Ascending aorta (tissue), 2 donors: Measurements from ENCODE around the gene TLE1. TPM values are rescaled to one million over a fixed set of nuclear protein-coding genes. Genes with fewer than 3 reads are reported as not detected.
"Not testable (repeated sequence)": the region's sequence is repeated elsewhere in the genome, so short reads cannot be mapped to it uniquely, and the experiment has no call there.

Source experiments
- DNase-seq, 2 donors: peaks; one replicate each; pipeline ENCODE4 v3.0.0-alpha.2; 2019; ENCODE audit warnings: low spot score in 2 of 2
- H3K27ac ChIP-seq, 2 donors: fragments of 200-600 bp; sonication (generic); one replicate each; pipeline ENCODE4 v1.5.1; 2016 to 2017; ENCODE audit warnings: mild to moderate bottlenecking in 1 of 2
- H3K27me3 ChIP-seq: fragments of 200-600 bp; sonication (generic); one replicate; pipeline ENCODE4 v1.5.1; 2017
- H3K36me3 ChIP-seq, 2 donors: fragments of 200-600 bp; sonication (generic); one replicate each; pipeline ENCODE4 v1.5.1; 2016
- H3K4me1 ChIP-seq, 2 donors: fragments of 200-600 bp; sonication (generic); one replicate each; pipeline ENCODE4 v1.5.1; 2016 to 2017; ENCODE audit warnings: mild to moderate bottlenecking in 1 of 2
- H3K4me3 ChIP-seq, 2 donors: fragments of 200-600 bp; sonication (generic); one replicate each; pipeline ENCODE4 v1.5.1; 2016 to 2017; ENCODE audit warnings: mild to moderate bottlenecking in 1 of 2
- H3K9me3 ChIP-seq, 2 donors: fragments of 200-600 bp; sonication (generic); one replicate each; pipeline ENCODE4 v1.5.1; 2016
- intact Hi-C: fragments of 100-400 bp; cut with DNase I; formaldehyde crosslinking; loops from one replicate; pipeline ENCODE4 v1.15.1; 2023
- total RNA-seq: library from RNA; depleted of rRNA; stranded (reverse); fragments of >200 nt; gene quantifications from one replicate; pipeline ENCODE4 v1.1.0, GENCODE V29; 2016
- TF ChIP-seq, protein P1 (sequence below), 3 experiments: fragments of 200-600 bp in 2 of 3; fragments of 450-650 bp in 1 of 3; sonication (generic) in 2 of 3; IDR thresholded peaks; one replicate each; pipeline ENCODE4 v1.5.1; 2016 to 2019; ENCODE audit warnings: antibody characterized with exemption in 3 of 3, mild to moderate bottlenecking in 1 of 3, moderate library complexity in 1 of 3

The TLE1 gene
- total RNA-seq, 1 donor from 2014 or later, result 58.5 TPM

DNA sequence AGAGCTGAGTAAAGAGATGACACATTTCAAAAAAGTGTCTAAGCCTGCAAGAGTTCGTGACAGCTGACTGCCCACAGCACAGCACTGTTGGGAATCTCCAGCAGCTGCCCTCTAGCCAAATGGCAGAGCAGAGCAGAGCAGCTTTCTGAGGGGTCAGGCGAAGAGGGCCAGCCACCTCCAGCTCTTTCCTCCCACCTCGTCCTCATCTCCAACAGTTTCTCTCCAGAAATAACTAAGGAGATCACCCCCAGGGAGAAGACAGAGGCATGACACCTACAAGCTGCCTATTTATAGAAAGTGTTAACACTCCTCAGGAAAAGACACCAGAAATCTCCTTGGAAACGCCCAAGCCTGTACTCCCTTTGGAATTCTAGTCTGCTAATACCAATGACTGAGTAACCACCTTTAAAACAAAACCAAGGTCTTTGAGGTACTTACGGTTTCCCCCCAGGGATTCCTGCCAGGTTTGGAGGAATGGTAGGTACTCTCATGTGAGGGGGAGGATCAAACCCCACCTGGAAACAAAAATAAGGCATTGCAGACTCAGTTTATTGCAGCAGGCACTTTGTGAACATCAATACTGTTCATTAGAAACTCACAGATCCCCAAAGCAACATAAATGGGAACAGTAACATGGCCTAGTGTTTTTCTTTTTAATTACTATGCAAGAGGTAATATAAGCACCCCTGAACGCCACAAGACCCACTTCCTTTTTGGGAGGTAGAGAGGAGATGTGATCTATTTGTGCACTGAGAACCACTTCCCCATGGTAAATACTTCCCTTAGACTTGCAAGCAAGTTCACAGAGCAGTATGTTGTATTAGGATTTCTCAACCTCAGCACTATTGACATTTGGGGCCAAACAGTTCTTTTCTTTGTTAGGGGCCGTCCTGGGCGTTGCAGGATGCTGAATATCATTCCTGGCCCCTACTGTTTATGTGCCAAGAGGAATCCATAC, 79.3 kb downstream of the TLE1 start:
- Histone ChIP-seq H3K4me1 (peaks cover 3 to 15% of the 10 kb centered on the region in 2 donors), H3K36me3 (peaks cover 13 to 51% of the 10 kb centered on the region in 2 donors), H3K9me3 (no peaks in the 10 kb centered on the region), H3K27ac (peak overlapping the region; percentile 50 to 91), H3K27me3 (no peaks in the 10 kb centered on the region), H3K4me3 (no peak overlapping the region)
- TF ChIP-seq, protein P1, sequence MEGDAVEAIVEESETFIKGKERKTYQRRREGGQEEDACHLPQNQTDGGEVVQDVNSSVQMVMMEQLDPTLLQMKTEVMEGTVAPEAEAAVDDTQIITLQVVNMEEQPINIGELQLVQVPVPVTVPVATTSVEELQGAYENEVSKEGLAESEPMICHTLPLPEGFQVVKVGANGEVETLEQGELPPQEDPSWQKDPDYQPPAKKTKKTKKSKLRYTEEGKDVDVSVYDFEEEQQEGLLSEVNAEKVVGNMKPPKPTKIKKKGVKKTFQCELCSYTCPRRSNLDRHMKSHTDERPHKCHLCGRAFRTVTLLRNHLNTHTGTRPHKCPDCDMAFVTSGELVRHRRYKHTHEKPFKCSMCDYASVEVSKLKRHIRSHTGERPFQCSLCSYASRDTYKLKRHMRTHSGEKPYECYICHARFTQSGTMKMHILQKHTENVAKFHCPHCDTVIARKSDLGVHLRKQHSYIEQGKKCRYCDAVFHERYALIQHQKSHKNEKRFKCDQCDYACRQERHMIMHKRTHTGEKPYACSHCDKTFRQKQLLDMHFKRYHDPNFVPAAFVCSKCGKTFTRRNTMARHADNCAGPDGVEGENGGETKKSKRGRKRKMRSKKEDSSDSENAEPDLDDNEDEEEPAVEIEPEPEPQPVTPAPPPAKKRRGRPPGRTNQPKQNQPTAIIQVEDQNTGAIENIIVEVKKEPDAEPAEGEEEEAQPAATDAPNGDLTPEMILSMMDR (IDR thresholded peaks at IDR 0.05), result no peak
- intact Hi-C loops, result loop anchor here (5.0 to 10.0 kb wide), 4 partner anchors 77 to 232 kb away; partner anchors contain the start of gene TLE1
- no peak for DNase-seq

DNA sequence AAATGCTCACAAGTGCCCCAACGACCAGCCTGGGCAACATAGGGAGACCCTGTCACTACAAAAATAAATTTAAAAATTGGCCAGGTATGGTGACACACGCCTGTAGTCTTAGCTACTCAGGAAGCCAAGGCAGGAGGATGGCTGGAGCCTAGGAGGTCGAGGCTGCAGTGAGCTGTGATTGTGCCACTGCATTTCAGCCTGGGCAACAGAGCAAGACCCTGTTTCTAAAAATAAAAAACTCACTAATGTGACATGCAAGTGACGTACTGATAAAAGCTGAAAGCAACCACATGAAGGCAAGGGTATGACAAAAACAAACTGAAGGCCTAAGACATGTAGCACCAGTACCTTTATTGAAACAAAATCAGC, 81.1 kb downstream of the TLE1 start:
- intact Hi-C loops, result no loop called here
- H3K36me3 ChIP-seq, result peaks cover 9 to 46% of the 10 kb centered on the region in 2 donors
- H3K27ac ChIP-seq, result peak overlapping the region; percentile 22 to 50
- no peak overlapping the region for H3K4me3 ChIP-seq
- H3K9me3 ChIP-seq, result no peaks in the 10 kb centered on the region
- no peaks in the 10 kb centered on the region for H3K27me3 ChIP-seq
- TF ChIP-seq, protein P1 (IDR thresholded peaks at IDR 0.05), result no peak
- no peak for DNase-seq
- H3K4me1 ChIP-seq, result peaks cover 0 to 15% of the 10 kb centered on the region in 2 donors

DNA sequence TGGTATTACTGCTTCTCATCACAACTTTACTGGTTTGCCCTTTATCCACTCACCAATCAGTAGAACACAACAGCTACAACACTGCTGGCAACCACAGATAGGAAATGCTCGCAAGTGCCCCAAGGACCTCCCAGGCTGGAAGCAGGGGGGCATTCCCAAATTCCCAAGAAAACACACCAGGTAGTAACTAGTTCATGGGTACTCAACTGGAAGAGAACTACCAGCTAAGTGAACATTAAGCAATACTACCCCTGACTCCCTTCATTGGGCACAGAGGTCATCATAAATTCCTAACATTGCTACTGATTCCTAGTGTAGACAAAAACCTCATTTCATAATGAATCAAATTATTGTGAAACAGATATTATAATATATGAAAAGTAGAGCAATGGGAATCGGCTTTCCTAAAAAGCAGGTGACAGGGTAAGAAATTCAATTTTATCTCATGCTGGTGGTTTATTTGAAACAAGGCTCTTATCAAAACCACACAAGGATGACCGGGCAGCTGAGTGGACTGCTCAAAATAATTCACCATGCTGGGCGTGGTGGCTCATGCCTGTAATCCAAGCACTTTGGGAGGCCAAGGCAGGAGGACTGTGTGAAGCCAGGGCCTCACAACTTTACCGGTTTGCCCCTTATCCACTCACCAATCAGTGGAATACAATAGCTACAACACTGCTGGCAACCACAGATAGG, 81.6 kb downstream of the TLE1 start:
- peaks cover 12 to 46% of the 10 kb centered on the region in 2 donors for H3K36me3 ChIP-seq
- H3K4me1 ChIP-seq, result peaks cover 0 to 12% of the 10 kb centered on the region in 2 donors
- TF ChIP-seq, protein P1 (IDR thresholded peaks at IDR 0.05), result no peak
- H3K4me3 ChIP-seq, result no peak overlapping the region
- H3K9me3 ChIP-seq, result no peaks in the 10 kb centered on the region
- intact Hi-C loops, result no loop called here
- no peak for DNase-seq
- no peaks in the 10 kb centered on the region for H3K27me3 ChIP-seq
- peak overlapping the region; percentile 22 to 50 for H3K27ac ChIP-seq

DNA sequence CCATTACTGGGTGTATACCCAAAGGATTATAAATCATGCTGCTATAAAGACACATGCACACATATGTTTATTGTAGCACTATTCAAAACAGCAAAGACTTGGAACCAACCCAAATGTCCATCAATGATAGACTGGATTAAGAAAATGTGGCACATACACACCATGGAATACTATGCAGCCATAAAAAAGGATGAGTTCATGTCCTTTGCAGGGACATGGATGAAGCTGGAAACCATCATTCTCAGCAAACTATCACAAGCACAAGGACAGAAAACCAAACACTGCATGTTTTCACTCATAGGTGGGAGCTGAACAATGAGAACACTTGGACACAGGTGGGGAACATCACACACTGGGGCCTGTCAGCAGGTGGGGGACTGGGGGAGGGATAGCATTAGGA, 83.1 kb downstream of the TLE1 start:
- peaks cover 8 to 35% of the 10 kb centered on the region in 2 donors for H3K36me3 ChIP-seq
- DNase-seq, H3K4me3 ChIP-seq, H3K9me3 ChIP-seq, intact Hi-C loops, H3K27ac ChIP-seq, H3K27me3 ChIP-seq: not testable (repeated sequence)
- peaks cover under 1 to 18% of the 10 kb centered on the region in 2 donors for H3K4me1 ChIP-seq

DNA sequence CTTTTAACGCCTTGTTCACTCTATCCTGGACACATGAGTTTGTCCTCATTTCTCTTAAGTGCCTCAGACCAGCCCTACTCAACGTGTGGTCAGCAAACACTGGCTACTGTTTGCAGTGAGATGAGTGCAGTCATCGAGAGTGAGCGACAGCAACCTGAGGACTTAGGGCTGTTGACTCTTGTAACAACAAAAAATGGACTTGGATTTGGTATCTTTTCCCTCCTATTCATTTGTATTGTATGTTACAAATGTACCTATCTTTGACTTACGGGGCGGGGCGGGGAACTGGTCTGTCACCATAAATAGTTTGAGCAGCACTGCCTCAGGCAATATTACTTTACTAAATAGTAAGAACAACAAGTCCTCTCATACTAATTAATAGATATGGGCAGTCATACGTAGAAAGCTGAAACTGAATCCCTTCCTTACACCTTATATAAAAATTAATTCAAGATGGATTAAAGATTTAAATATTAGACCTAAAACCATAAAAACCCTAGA, 84.1 kb downstream of the TLE1 start:
- H3K4me3 ChIP-seq, result no peak overlapping the region
- intact Hi-C loops, result no loop called here
- peaks cover 7 to 28% of the 10 kb centered on the region in 2 donors for H3K4me1 ChIP-seq
- peaks cover 6 to 27% of the 10 kb centered on the region in 2 donors for H3K36me3 ChIP-seq
- H3K27me3 ChIP-seq, result no peaks in the 10 kb centered on the region
- no peak for DNase-seq
- H3K27ac ChIP-seq, result peak overlapping the region; percentile 58 to 61
- TF ChIP-seq, protein P1 (IDR thresholded peaks at IDR 0.05), result no peak
- no peaks in the 10 kb centered on the region for H3K9me3 ChIP-seq
